K562 (cell line): Measurements from ENCODE around the gene PRKCB. TPM values are rescaled to one million over a fixed set of nuclear protein-coding genes. Genes with fewer than 3 reads are reported as not detected.

Experiments used
- ATAC-seq: fragments of 200-7000 bp; cut with Tn5 transposase; 3 replicates; pipeline ENCODE4 v1.9.1; 2020; ENCODE audit warnings: moderate library complexity
- BruUV-seq: library from RNA; stranded (reverse); fragments of 400-500 nt; replicated peaks from 2 replicates; lab custom pipeline; 2021; lab: Mats Ljungman, UMichigan
- CTCF ChIA-PET: fragments of 300-600 bp; formaldehyde crosslinking; extraction: SDS; loops from one replicate; lab custom pipeline; 2021; ENCODE audit warnings: low intra/inter-chr PET ratio; lab: Yijun Ruan, JAX
- POLR2A ChIA-PET: fragments of 300-600, 350-650 bp; sonication (Branson Sonifier 250); formaldehyde crosslinking; extraction: SDS; loops from one replicate; lab custom pipeline; 2021; ENCODE audit warnings: antibody characterized with exemption, inconsistent platforms; lab: Yijun Ruan, JAX
- DNase-seq, 4 experiments: peaks; one replicate each; pipeline versions ENCODE4 v3.0.0 to v3.0.0-alpha.2; 2011 to 2018; ENCODE audit warnings: low spot score in 3 of 4, mixed read lengths in 3 of 4; ENCODE audit errors: extremely low read depth in 1 of 4
- FAIRE-seq: peaks from 2 replicates; lab custom pipeline; 2011; peaks lifted over from hg19 to GRCh38; lab: Jason Lieb, UNC
- H2AFZ ChIP-seq: 2 replicates; pipeline ENCODE4 v1.6.0; 2011; ENCODE audit warnings: low read depth, low read length, control low read depth, inconsistent platforms
- H3K27ac ChIP-seq: fragments of 200-600 bp; 3 replicates; pipeline ENCODE4 v1.8.0; 2011; ENCODE audit warnings: low read depth, mild to moderate bottlenecking, control low read depth, inconsistent platforms, low read length, moderate library complexity, mixed read lengths; ENCODE audit errors: extremely low read depth
- H3K27me3 ChIP-seq, 2 experiments: fragments of 300-600 bp in 1 of 2; 2 replicates in 1 of 2; 3 replicates in 1 of 2; pipeline versions ENCODE4 v1.6.0 to v1.8.0; 2011; ENCODE audit warnings: inconsistent platforms in 2 of 2, low read length in 2 of 2, mild to moderate bottlenecking in 1 of 2, mixed read lengths in 1 of 2, moderate library complexity in 1 of 2; ENCODE audit not compliant: control insufficient read depth in 2 of 2, insufficient read depth in 2 of 2
- H3K36me3 ChIP-seq: fragments of 300-600 bp; 3 replicates; pipeline ENCODE4 v1.8.0; 2011; ENCODE audit warnings: mild to moderate bottlenecking, low read length, inconsistent platforms; ENCODE audit not compliant: control insufficient read depth, insufficient read depth
- H3K4me1 ChIP-seq, 2 experiments: fragments of 200-600 bp in 1 of 2; replicated peaks in 1 of 2; 2 replicates in 1 of 2; 3 replicates in 1 of 2; pipeline versions ENCODE4 v1.5.1 to v1.8.0; 2011; ENCODE audit warnings: inconsistent platforms in 2 of 2, low read length in 2 of 2, mild to moderate bottlenecking in 1 of 2, mixed read lengths in 1 of 2, moderate library complexity in 1 of 2; ENCODE audit not compliant: control insufficient read depth in 2 of 2, insufficient read depth in 2 of 2
- H3K4me2 ChIP-seq: 2 replicates; pipeline ENCODE4 v1.6.1; 2011; ENCODE audit warnings: low read length, control low read depth, inconsistent platforms, mixed read lengths; ENCODE audit not compliant: insufficient read depth
- H3K4me3 ChIP-seq: fragments of 200-600 bp; sonication (generic), shearing (Covaris generic); 2 replicates; pipeline ENCODE4 v1.5.1; 2016; ENCODE audit warnings: control low read depth, inconsistent platforms
- H3K79me2 ChIP-seq: fragments of 200-600 bp; 3 replicates; pipeline ENCODE4 v1.8.0; 2011; ENCODE audit warnings: low read length, inconsistent platforms; ENCODE audit not compliant: control insufficient read depth, insufficient read depth
- H3K9ac ChIP-seq, 2 experiments: 2 replicates each; pipeline versions ENCODE4 v1.6.0 to v1.6.1; 2011; ENCODE audit warnings: low read depth in 2 of 2, low read length in 2 of 2, control low read depth in 1 of 2, inconsistent platforms in 1 of 2, mild to moderate bottlenecking in 1 of 2, mixed read lengths in 1 of 2; ENCODE audit not compliant: insufficient read depth in 1 of 2
- H3K9me1 ChIP-seq: one replicate; pipeline ENCODE4 v1.6.0; 2011; ENCODE audit warnings: inconsistent platforms, mild to moderate bottlenecking, low read length, moderate library complexity; ENCODE audit not compliant: control insufficient read depth, insufficient read depth
- H3K9me3 ChIP-seq: replicated peaks from 2 replicates; pipeline ENCODE4 v1.5.1; 2011; ENCODE audit warnings: low read depth, low read length, inconsistent platforms; ENCODE audit not compliant: control insufficient read depth, insufficient read depth
- H4K20me1 ChIP-seq: replicated peaks from 2 replicates; pipeline ENCODE4 v1.6.1; 2011; ENCODE audit warnings: low read length, inconsistent platforms, mixed read lengths; ENCODE audit not compliant: control insufficient read depth, insufficient read depth
- CBFB ChIP-seq: sonication (generic); formaldehyde crosslinking; IDR thresholded peaks from 2 replicates; pipeline ENCODE4 v1.4.0; 2020; ENCODE audit warnings: mild to moderate bottlenecking, missing genetic modification reagents
- CEBPB ChIP-seq: fragments of 450-650 bp; IDR thresholded peaks from 2 replicates; pipeline ENCODE4 v1.6.1; 2016; ENCODE audit warnings: missing genetic modification characterization, missing compliant biosample characterization
- CXXC5 ChIP-seq: fragments of 250-450 bp; sonication (Bioruptor Pico); IDR thresholded peaks from 2 replicates; pipeline ENCODE4 v1.8.0; 2022; ENCODE audit warnings: inconsistent platforms, mild to moderate bottlenecking, moderate library complexity
- ESRRA ChIP-seq: fragments of 450-650 bp; IDR thresholded peaks from 2 replicates; pipeline ENCODE4 v1.6.1; 2014; ENCODE audit warnings: low read depth, mild to moderate bottlenecking, moderate library complexity, borderline replicate concordance
- FOS ChIP-seq: IDR thresholded peaks from 3 replicates; pipeline ENCODE4 v1.6.1; 2011; ENCODE audit not compliant: insufficient read length; ENCODE audit errors: extremely low read depth
- GATAD2B ChIP-seq: fragments of 450-650 bp; IDR thresholded peaks from 2 replicates; pipeline ENCODE4 v1.6.1; 2017; ENCODE audit warnings: mild to moderate bottlenecking, borderline replicate concordance
- NRF1 ChIP-seq, 2 experiments: fragments of 450-650 bp; IDR thresholded peaks in 1 of 2; conservative IDR thresholded peaks in 1 of 2; 2 replicates each; pipeline ENCODE4 v1.6.1; 2014; ENCODE audit warnings: mild to moderate bottlenecking in 2 of 2
- RBM22 ChIP-seq: fragments of 200-400 bp; formaldehyde crosslinking; IDR thresholded peaks from 2 replicates; pipeline ENCODE4 v1.6.1; 2018; ENCODE audit warnings: low read length, low read depth; ENCODE audit not compliant: poor library complexity, severe bottlenecking
- RBM25 ChIP-seq: fragments of 200-400 bp; formaldehyde crosslinking; IDR thresholded peaks from 2 replicates; pipeline ENCODE4 v1.6.1; 2018; ENCODE audit warnings: low read length, low read depth, moderate library complexity; ENCODE audit not compliant: severe bottlenecking
- RFX7 ChIP-seq: fragments of 250-450 bp; sonication (Bioruptor Pico); IDR thresholded peaks from 2 replicates; pipeline ENCODE4 v1.5.1; 2021; ENCODE audit warnings: mild to moderate bottlenecking
- ZNF143 ChIP-seq: sonication (generic); formaldehyde crosslinking; IDR thresholded peaks from 2 replicates; pipeline ENCODE4 v1.9.0; 2022; ENCODE audit warnings: mild to moderate bottlenecking, missing genetic modification reagents
- ZNF282 ChIP-seq: sonication (generic); formaldehyde crosslinking; IDR thresholded peaks from 2 replicates; pipeline ENCODE4 v1.8.1; 2023; ENCODE audit warnings: missing genetic modification reagents
- ZNF316 ChIP-seq: fragments of 450-650 bp; IDR thresholded peaks from 2 replicates; pipeline ENCODE4 v1.6.1; 2016
- WGBS: fragments of 100-300 bp; shearing (Covaris generic); methylation state at CpG from one replicate; pipeline ENCODE4 v1.1.6; 2016; ENCODE audit warnings: low coverage, mixed read lengths; ENCODE audit not compliant: insufficient coverage; ENCODE audit errors: missing lambda C conversion rate; 5-methylcytosine and 5-hydroxymethylcytosine counted together
- in situ Hi-C: fragments of 300-500 bp; cut with MboI; formaldehyde crosslinking; loops from 4 replicates; pipeline ENCODE4 v1.15.0; 2018; ENCODE audit warnings: inconsistent platforms, mixed read lengths
- intact Hi-C: fragments of 100-400 bp; cut with micrococcal nuclease; formaldehyde crosslinking; loops from 2 replicates; pipeline ENCODE4 v1.14.2; 2022
- polyA plus RNA-seq, 8 experiments: library from polyadenylated mRNA; depleted of rRNA in 4 of 8; stranded (reverse) in 5 of 8; unstranded in 3 of 8; fragments of >200 nt; fragmentation: Nextera tagmentation in 2 of 8; fragmentation: Illumina TruSeq in 1 of 8; extraction: Ambion mirVana in 2 of 8; extraction: Trizol in 1 of 8; gene quantifications; 2 replicates each; pipeline versions ENCODE4 v1.2.1 to v1.2.3, GENCODE V29; 2011 to 2014; ENCODE audit warnings: inconsistent platforms in 1 of 8, missing spikeins in 1 of 8
- total RNA-seq, 7 experiments: library from RNA; depleted of rRNA in 6 of 7; stranded (reverse); fragments of >200 nt in 6 of 7; fragmentation: Illumina TruSeq in 2 of 7; extraction: Trizol in 2 of 7; gene quantifications; 2 replicates each; pipeline versions ENCODE4 v1.2.1 to v1.2.3, GENCODE V29; 2011 to 2021; ENCODE audit warnings: low replicate concordance in 1 of 7
- TF ChIP-seq, protein P1 (sequence below), 3 experiments: IDR thresholded peaks in 2 of 3; conservative IDR thresholded peaks in 1 of 3; 2 replicates each; pipeline ENCODE4 v1.5.1; 2011 to 2012; ENCODE audit warnings: low read length in 3 of 3, mild to moderate bottlenecking in 3 of 3, control low read depth in 2 of 3, improper control_type of control experiment in 1 of 3, inconsistent platforms in 1 of 3, low read depth in 1 of 3, mixed read lengths in 1 of 3, moderate library complexity in 1 of 3; ENCODE audit not compliant: insufficient read depth in 2 of 3
- TF ChIP-seq, protein P2 (sequence below): fragments of 450-650 bp; IDR thresholded peaks from 2 replicates; pipeline ENCODE4 v1.6.1; 2016; ENCODE audit warnings: low read depth, mild to moderate bottlenecking, moderate library complexity

Gene PRKCB
- total and polyA plus RNA-seq, 9 of the 15 experiments (the other 6 are each of a cell fraction or from before 2014, with no cell fraction given), result 49.9 to 276 (median 148) TPM

DNA sequence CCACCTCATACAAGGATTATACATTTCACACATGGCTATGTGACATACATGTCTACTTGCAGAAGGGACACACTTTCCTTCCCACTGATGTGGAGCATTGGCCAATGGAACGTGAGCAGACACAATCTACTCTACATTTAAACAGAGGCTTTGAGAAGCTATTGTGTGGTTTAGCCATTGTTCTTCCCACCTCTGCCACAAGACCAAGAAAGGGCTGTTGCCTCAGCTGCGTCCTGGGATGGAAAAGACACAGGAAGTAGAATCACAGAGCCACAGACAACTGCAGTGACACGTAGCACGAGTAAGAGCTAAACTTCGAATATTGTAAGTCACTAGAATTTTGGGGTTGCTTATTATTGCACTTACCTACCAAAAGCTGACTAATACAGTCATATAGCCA, 33.3 kb downstream of the PRKCB start:
- TF ChIP-seq GATAD2B (no peak), ZNF143 (no peak), RBM25 (no peak), RFX7 (no peak), RBM22 (no peak)
- no TSS peak for BruUV-seq
- FAIRE-seq (no peak), DNase-seq (no peak), ATAC-seq (no peak)
- H3K36me3 ChIP-seq, result peaks cover 74% of the 10 kb centered on the region
- intact Hi-C loops (no loop called here), in situ Hi-C loops (no loop called here)
- no peak overlapping the region for H3K4me3 ChIP-seq
- no peak overlapping the region for H3K27ac ChIP-seq
- peaks cover 94% of the 10 kb centered on the region for H3K79me2 ChIP-seq
- 84% methylated on average over 5 of the region's 5 CpGs for WGBS
- ChIA-PET CTCF (no interaction called here), POLR2A (interaction anchor here (1.2 to 1.4 kb wide), 4 partner anchors 10 to 66 kb away, joined by 3 to 5 read pairs (median 4); no protein-coding TSS in a partner anchor)
- no peak overlapping the region for H3K4me2 ChIP-seq
- no peak overlapping the region for H2AFZ ChIP-seq
- no peak overlapping the region for H3K9ac ChIP-seq
- H3K4me1 ChIP-seq, result peaks cover 11 to 31% of the 10 kb centered on the region in 2 experiments
- H3K9me3 ChIP-seq, result no peaks in the 10 kb centered on the region
- H4K20me1 ChIP-seq, result peaks cover 2% of the 10 kb centered on the region
- no peaks in the 10 kb centered on the region for H3K9me1 ChIP-seq
- H3K27me3 ChIP-seq, result no peaks in the 10 kb centered on the region

DNA sequence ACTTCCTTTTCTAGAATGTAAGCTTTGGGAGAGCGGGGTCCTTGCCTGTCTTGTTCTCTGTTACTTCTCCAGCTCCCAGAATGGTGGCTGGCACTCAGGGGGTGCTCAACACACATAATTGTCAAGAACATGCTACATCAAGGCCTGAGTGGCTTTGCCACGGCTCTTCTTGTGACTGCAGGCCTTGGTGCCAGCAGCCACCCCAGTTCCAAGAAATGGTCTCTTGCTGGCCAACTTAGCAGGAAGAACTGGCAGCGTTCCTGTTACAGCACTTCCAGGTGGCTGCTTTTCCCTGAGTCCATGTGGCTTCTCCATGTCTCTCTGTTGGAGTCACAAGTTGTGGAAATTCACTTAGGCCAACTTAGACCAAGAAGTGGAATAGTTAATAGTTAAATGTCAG, 36.1 kb downstream of the PRKCB start:
- ATAC-seq (no peak), DNase-seq (no peak), FAIRE-seq (no peak)
- POLR2A ChIA-PET, result interaction anchor here (1.4 to 2.5 kb wide), 4 partner anchors 8 to 14 kb away, joined by 7 to 14 read pairs (median 10); no protein-coding TSS in a partner anchor
- peaks cover 94% of the 10 kb centered on the region for H3K79me2 ChIP-seq
- WGBS, result 83% methylated on average over 3 of the region's 3 CpGs
- H3K4me2 ChIP-seq, result no peak overlapping the region
- peaks cover 6% of the 10 kb centered on the region for H4K20me1 ChIP-seq
- H2AFZ ChIP-seq, result no peak overlapping the region
- TF ChIP-seq ESRRA (no peak), ZNF316 (no peak), FOS (no peak), RBM22 (no peak), ZNF282 (no peak), NRF1 (conservative IDR thresholded peaks at IDR 0.05 in 1 of 2, IDR thresholded peaks at IDR 0.05 in 1 of 2) (no peak), CXXC5 (CRISPR knock-in tag) (no peak), CBFB (CRISPR knock-in tag) (no peak), GATAD2B (no peak), CEBPB (tag) (no peak)
- TF ChIP-seq, protein P1, sequence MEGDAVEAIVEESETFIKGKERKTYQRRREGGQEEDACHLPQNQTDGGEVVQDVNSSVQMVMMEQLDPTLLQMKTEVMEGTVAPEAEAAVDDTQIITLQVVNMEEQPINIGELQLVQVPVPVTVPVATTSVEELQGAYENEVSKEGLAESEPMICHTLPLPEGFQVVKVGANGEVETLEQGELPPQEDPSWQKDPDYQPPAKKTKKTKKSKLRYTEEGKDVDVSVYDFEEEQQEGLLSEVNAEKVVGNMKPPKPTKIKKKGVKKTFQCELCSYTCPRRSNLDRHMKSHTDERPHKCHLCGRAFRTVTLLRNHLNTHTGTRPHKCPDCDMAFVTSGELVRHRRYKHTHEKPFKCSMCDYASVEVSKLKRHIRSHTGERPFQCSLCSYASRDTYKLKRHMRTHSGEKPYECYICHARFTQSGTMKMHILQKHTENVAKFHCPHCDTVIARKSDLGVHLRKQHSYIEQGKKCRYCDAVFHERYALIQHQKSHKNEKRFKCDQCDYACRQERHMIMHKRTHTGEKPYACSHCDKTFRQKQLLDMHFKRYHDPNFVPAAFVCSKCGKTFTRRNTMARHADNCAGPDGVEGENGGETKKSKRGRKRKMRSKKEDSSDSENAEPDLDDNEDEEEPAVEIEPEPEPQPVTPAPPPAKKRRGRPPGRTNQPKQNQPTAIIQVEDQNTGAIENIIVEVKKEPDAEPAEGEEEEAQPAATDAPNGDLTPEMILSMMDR (IDR thresholded peaks at IDR 0.05 in 2 of 3, conservative IDR thresholded peaks at IDR 0.05 in 1 of 3; ENCODE audit: insufficient read depth in 2 of 3, low read depth in 1 of 3, low read length in 3 of 3), result no peak
- TF ChIP-seq, protein P2, sequence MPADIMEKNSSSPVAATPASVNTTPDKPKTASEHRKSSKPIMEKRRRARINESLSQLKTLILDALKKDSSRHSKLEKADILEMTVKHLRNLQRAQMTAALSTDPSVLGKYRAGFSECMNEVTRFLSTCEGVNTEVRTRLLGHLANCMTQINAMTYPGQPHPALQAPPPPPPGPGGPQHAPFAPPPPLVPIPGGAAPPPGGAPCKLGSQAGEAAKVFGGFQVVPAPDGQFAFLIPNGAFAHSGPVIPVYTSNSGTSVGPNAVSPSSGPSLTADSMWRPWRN, result no peak
- no peaks in the 10 kb centered on the region for H3K9me1 ChIP-seq
- BruUV-seq, result no TSS peak
- CTCF ChIA-PET, result no interaction called here
- H3K9ac ChIP-seq, result peak overlapping the region in 1 of 2 experiments; percentile 82; a peak in 1 of 4 replicates
- H3K36me3 ChIP-seq, result peaks cover 76% of the 10 kb centered on the region
- intact Hi-C loops (no loop called here), in situ Hi-C loops (no loop called here)
- H3K27me3 ChIP-seq, result no peaks in the 10 kb centered on the region
- no peaks in the 10 kb centered on the region for H3K9me3 ChIP-seq
- H3K4me1 ChIP-seq, result peaks cover 11 to 19% of the 10 kb centered on the region in 2 experiments; a peak in 4 of 5 replicates
- H3K27ac ChIP-seq, result no peak overlapping the region
- H3K4me3 ChIP-seq, result no peak overlapping the region
